Hepatocyte (in vitro differentiated cells): Measurements from ENCODE around the gene MINDY4. TPM values are rescaled to one million over a fixed set of nuclear protein-coding genes. Genes with fewer than 3 reads are reported as not detected.

Experiments
- DNase-seq: peaks from one replicate; pipeline ENCODE4 v3.0.0-alpha.2; 2016; ENCODE audit warnings: low spot score
- H2AFZ ChIP-seq: fragments of 200-600 bp; sonication (generic); 2 replicates; pipeline ENCODE4 v1.6.0; 2016; ENCODE audit warnings: antibody characterized with exemption, mild to moderate bottlenecking
- H3K27ac ChIP-seq: fragments of 200-600 bp; sonication (generic); 2 replicates; pipeline ENCODE4 v1.5.1; 2016; ENCODE audit warnings: mild to moderate bottlenecking
- H3K27me3 ChIP-seq: fragments of 200-600 bp; sonication (generic); 2 replicates; pipeline ENCODE4 v1.6.1; 2016
- H3K36me3 ChIP-seq: fragments of 200-600 bp; sonication (generic); replicated peaks from 2 replicates; pipeline ENCODE4 v1.5.1; 2016; ENCODE audit warnings: low read depth; ENCODE audit not compliant: insufficient read depth
- H3K4me1 ChIP-seq: fragments of 200-600 bp; sonication (generic); 2 replicates; pipeline ENCODE4 v1.5.1; 2016; ENCODE audit warnings: mild to moderate bottlenecking, moderate library complexity; ENCODE audit not compliant: insufficient read depth
- H3K4me2 ChIP-seq: fragments of 200-600 bp; sonication (generic); 2 replicates; pipeline ENCODE4 v1.6.0; 2016
- H3K4me3 ChIP-seq: fragments of 200-600 bp; sonication (generic); 2 replicates; pipeline ENCODE4 v1.5.1; 2016; ENCODE audit warnings: mild to moderate bottlenecking
- H3K79me2 ChIP-seq: fragments of 200-600 bp; sonication (generic); 2 replicates; pipeline ENCODE4 v1.6.0; 2017; ENCODE audit warnings: mild to moderate bottlenecking
- H3K9me2 ChIP-seq: fragments of 200-600 bp; sonication (generic); replicated peaks from 2 replicates; pipeline ENCODE4 v1.6.0; 2017; ENCODE audit warnings: mild to moderate bottlenecking; ENCODE audit not compliant: insufficient read depth
- H3K9me3 ChIP-seq: fragments of 200-600 bp; sonication (generic); 2 replicates; pipeline ENCODE4 v1.5.1; 2016; ENCODE audit warnings: low read depth, mild to moderate bottlenecking
- H4K20me1 ChIP-seq: fragments of 200-600 bp; sonication (generic); 2 replicates; pipeline ENCODE4 v1.6.0; 2016; ENCODE audit warnings: mild to moderate bottlenecking; ENCODE audit not compliant: insufficient read depth, poor library complexity, severe bottlenecking
- CTCF ChIP-seq: fragments of 200-600 bp; sonication (generic); IDR thresholded peaks from 2 replicates; pipeline ENCODE4 v1.5.1; 2016; ENCODE audit warnings: antibody characterized with exemption, mild to moderate bottlenecking; ENCODE audit not compliant: poor library complexity
- EZH2 ChIP-seq: fragments of 200-600 bp; sonication (generic); IDR thresholded peaks from 2 replicates; pipeline ENCODE4 v1.6.1; 2016; ENCODE audit warnings: antibody characterized with exemption, mild to moderate bottlenecking, borderline replicate concordance
- EZH2phosphoT487 ChIP-seq: fragments of 200-600 bp; sonication (generic); IDR thresholded peaks from one replicate; pipeline ENCODE4 v1.6.1; 2018; ENCODE audit warnings: antibody characterized with exemption, mild to moderate bottlenecking, low read depth, moderate library complexity; ENCODE audit not compliant: unreplicated experiment, severe bottlenecking
- WGBS: methylation state at CpG from one replicate; pipeline ENCODE4 v1.1.6; 2016; ENCODE audit warnings: low lambda C conversion rate; ENCODE audit errors: missing lambda C conversion rate; 5-methylcytosine and 5-hydroxymethylcytosine counted together
- polyA plus RNA-seq: library from polyadenylated mRNA; unstranded; fragments of >200 nt; fragmentation: Nextera tagmentation; extraction: Ambion mirVana; gene quantifications from 2 replicates; pipeline ENCODE4 v1.2.1, GENCODE V29; 2016
- total RNA-seq: library from RNA; depleted of rRNA; stranded (reverse); fragments of >200 nt; gene quantifications from 2 replicates; pipeline ENCODE4 v1.2.3, GENCODE V29; 2014

The MINDY4 gene
- total and polyA plus RNA-seq, 2 experiments from 2014 or later = 4.4 to 6.3 TPM

GRCh38 chr7:30941582-30942323, 170.5 kb downstream of the MINDY4 start:
- no peak for DNase-seq
- Histone ChIP-seq H3K27ac (no peak overlapping the region), H3K79me2 (no peaks in the 10 kb centered on the region), H3K4me1 (peaks cover 3% of the 10 kb centered on the region), H3K9me3 (peaks cover 5% of the 10 kb centered on the region), H3K4me2 (no peak overlapping the region), H3K4me3 (no peak overlapping the region), H2AFZ (no peak overlapping the region), H3K36me3 (no peaks in the 10 kb centered on the region), H3K27me3 (no peaks in the 10 kb centered on the region), H3K9me2 (no peaks in the 10 kb centered on the region), H4K20me1 (no peaks in the 10 kb centered on the region)
- 56% methylated on average over 8 of the region's 8 CpGs for WGBS
- TF ChIP-seq CTCF (no peak), EZH2 (no peak), EZH2phosphoT487 (no peak)

Other genes starting within 250 kb of the MINDY4 start
- 151 and 163 TPM in 2 replicates for gene GARS1, start 176.5 kb upstream of the MINDY4 start, total RNA-seq
- 111 and 131 TPM in 2 replicates for gene GARS1, start 176.5 kb upstream of the MINDY4 start, polyA plus RNA-seq
- gene CRHR2, start 89.0 kb upstream of the MINDY4 start, total RNA-seq = not detected in 2 replicates
- gene CRHR2, start 89.0 kb upstream of the MINDY4 start, polyA plus RNA-seq = 0.19 and 0.21 TPM in 2 replicates
- 18.1 and 18.4 TPM in 2 replicates for gene INMT, start 19.3 kb upstream of the MINDY4 start, total RNA-seq
- gene INMT, start 19.3 kb upstream of the MINDY4 start, polyA plus RNA-seq = 17.4 and 22.0 TPM in 2 replicates
- gene AQP1, start 140.4 kb downstream of the MINDY4 start, total RNA-seq = 92.3 and 124 TPM in 2 replicates
- 183 and 241 TPM in 2 replicates for gene AQP1, start 140.4 kb downstream of the MINDY4 start, polyA plus RNA-seq
- 12.2 TPM in 1 of 2 replicates, not detected in the other for gene GHRHR, start 192.5 kb downstream of the MINDY4 start, total RNA-seq
- gene GHRHR, start 192.5 kb downstream of the MINDY4 start, polyA plus RNA-seq = 0.85 TPM in 1 of 2 replicates, not detected in the other